SK-N-SH (cell line): ENCODE measurements around the gene FLT1.

Experiments used
- CHD2 ChIP-seq: fragments of 150-350 bp; IDR thresholded peaks from 2 replicates; pipeline ENCODE4 v1.6.1; 2018; ENCODE audit warnings: low read length; ENCODE audit not compliant: partially characterized antibody
- EP300 ChIP-seq, 2 experiments: IDR thresholded peaks; 2 replicates each; pipeline versions ENCODE4 v1.4.0 to v1.6.1; 2012; ENCODE audit warnings: borderline replicate concordance in 1 of 2, low read depth in 1 of 2, low read length in 1 of 2
- FOXM1 ChIP-seq: IDR thresholded peaks from 2 replicates; pipeline ENCODE4 v1.4.0; 2012; ENCODE audit warnings: low read depth, mild to moderate bottlenecking
- JUND ChIP-seq: IDR thresholded peaks from 2 replicates; pipeline ENCODE4 v1.4.0; 2012
- POLR2AphosphoS5 ChIP-seq: IDR thresholded peaks from 2 replicates; pipeline ENCODE4 v1.6.1; 2012; ENCODE audit warnings: low read depth, low read length
- RAD21 ChIP-seq: IDR thresholded peaks from 2 replicates; pipeline ENCODE4 v1.6.1; 2012; ENCODE audit warnings: mild to moderate bottlenecking, low read length
- RFX5 ChIP-seq: IDR thresholded peaks from 2 replicates; pipeline ENCODE4 v1.6.1; 2012; ENCODE audit warnings: mild to moderate bottlenecking, improper control_type of control experiment, low read length
- TAF1 ChIP-seq: IDR thresholded peaks from 2 replicates; pipeline ENCODE4 v1.6.1; 2012; ENCODE audit warnings: low read depth, mild to moderate bottlenecking, low read length, moderate library complexity, borderline replicate concordance
- TEAD4 ChIP-seq: IDR thresholded peaks from 2 replicates; pipeline ENCODE4 v1.4.0; 2012; ENCODE audit warnings: mild to moderate bottlenecking, borderline replicate concordance; ENCODE audit not compliant: insufficient read depth
- YY1 ChIP-seq: IDR thresholded peaks from 2 replicates; pipeline ENCODE4 v1.4.0; 2012; ENCODE audit warnings: low read depth, mild to moderate bottlenecking
- TF ChIP-seq, protein P1 (sequence below): fragments of 150-350 bp; IDR thresholded peaks from 2 replicates; pipeline ENCODE4 v1.6.1; 2017; ENCODE audit warnings: antibody characterized with exemption, low read length, low read depth, borderline replicate concordance
- TF ChIP-seq, protein P2 (sequence below): fragments of 200-600 bp; sonication (generic); IDR thresholded peaks from 2 replicates; pipeline ENCODE4 v1.6.1; 2017; ENCODE audit warnings: antibody characterized with exemption, mild to moderate bottlenecking, moderate library complexity

GRCh38 chr13:28528848-28529247, 33.9 kb upstream of the FLT1 start:
- TF ChIP-seq TAF1 (no peak), POLR2AphosphoS5 (no peak), RFX5 (no peak), EP300 (IDR thresholded peaks at IDR 0.05; ENCODE audit: borderline replicate concordance in 1 of 2, low read depth in 1 of 2, low read length in 1 of 2) (no peak), FOXM1 (no peak), TEAD4 (no peak), RAD21 (no peak), CHD2 (no peak), JUND (no peak), YY1 (no peak)
- TF ChIP-seq, protein P1, sequence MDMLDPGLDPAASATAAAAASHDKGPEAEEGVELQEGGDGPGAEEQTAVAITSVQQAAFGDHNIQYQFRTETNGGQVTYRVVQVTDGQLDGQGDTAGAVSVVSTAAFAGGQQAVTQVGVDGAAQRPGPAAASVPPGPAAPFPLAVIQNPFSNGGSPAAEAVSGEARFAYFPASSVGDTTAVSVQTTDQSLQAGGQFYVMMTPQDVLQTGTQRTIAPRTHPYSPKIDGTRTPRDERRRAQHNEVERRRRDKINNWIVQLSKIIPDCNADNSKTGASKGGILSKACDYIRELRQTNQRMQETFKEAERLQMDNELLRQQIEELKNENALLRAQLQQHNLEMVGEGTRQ, result no peak
- TF ChIP-seq, protein P2, sequence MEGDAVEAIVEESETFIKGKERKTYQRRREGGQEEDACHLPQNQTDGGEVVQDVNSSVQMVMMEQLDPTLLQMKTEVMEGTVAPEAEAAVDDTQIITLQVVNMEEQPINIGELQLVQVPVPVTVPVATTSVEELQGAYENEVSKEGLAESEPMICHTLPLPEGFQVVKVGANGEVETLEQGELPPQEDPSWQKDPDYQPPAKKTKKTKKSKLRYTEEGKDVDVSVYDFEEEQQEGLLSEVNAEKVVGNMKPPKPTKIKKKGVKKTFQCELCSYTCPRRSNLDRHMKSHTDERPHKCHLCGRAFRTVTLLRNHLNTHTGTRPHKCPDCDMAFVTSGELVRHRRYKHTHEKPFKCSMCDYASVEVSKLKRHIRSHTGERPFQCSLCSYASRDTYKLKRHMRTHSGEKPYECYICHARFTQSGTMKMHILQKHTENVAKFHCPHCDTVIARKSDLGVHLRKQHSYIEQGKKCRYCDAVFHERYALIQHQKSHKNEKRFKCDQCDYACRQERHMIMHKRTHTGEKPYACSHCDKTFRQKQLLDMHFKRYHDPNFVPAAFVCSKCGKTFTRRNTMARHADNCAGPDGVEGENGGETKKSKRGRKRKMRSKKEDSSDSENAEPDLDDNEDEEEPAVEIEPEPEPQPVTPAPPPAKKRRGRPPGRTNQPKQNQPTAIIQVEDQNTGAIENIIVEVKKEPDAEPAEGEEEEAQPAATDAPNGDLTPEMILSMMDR, result peak; percentile 36; the same call in 1 of the 2 replicates
